GM12878 (cell line): ENCODE measurements around the gene RCL1. TPM values are rescaled to one million over a fixed set of nuclear protein-coding genes. Genes with fewer than 3 reads are reported as not detected.

Experiments used
- ATAC-seq: fragments of 200-7000 bp; cut with Tn5 transposase; 3 replicates; pipeline ENCODE4 v1.9.1; 2020; ENCODE audit warnings: mild to moderate bottlenecking, moderate library complexity
- BruUV-seq: library from RNA; stranded (reverse); fragments of 400-500 nt; replicated peaks from 2 replicates; lab custom pipeline; 2021; lab: Mats Ljungman, UMichigan
- CTCF ChIA-PET: fragments of 300-600 bp; sonication (Branson Sonifier 250); formaldehyde crosslinking; extraction: SDS; loops from one replicate; lab custom pipeline; 2021; ENCODE audit warnings: inconsistent platforms; lab: Yijun Ruan, JAX
- POLR2A ChIA-PET: fragments of 350-600 bp; formaldehyde crosslinking; extraction: SDS; loops from one replicate; lab custom pipeline; 2021; ENCODE audit warnings: inconsistent platforms; lab: Charles Lee
- RAD21 ChIA-PET: fragments of 300-600 bp; sonication (Branson Sonifier 250); formaldehyde crosslinking; loops from one replicate; lab custom pipeline; 2023; ENCODE audit warnings: antibody characterized with exemption; ENCODE audit not compliant: unreplicated experiment; lab: Charles Lee
- SMC1A ChIA-PET: fragments of 300-600 bp; sonication (Branson Sonifier 250); formaldehyde crosslinking; loops from one replicate; lab custom pipeline; 2023; ENCODE audit not compliant: unreplicated experiment, uncharacterized antibody; lab: Charles Lee
- DNase-seq: peaks from one replicate; pipeline ENCODE4 v3.0.0-alpha.2; 2011; ENCODE audit warnings: low read depth, low spot score
- FAIRE-seq: peaks from 3 replicates; lab custom pipeline; 2011; peaks lifted over from hg19 to GRCh38; lab: Jason Lieb, UNC
- H2AFZ ChIP-seq: 2 replicates; pipeline ENCODE4 v1.6.0; 2011; ENCODE audit warnings: low read depth, low read length, control low read depth; ENCODE audit not compliant: control insufficient read depth
- H3K27ac ChIP-seq: 2 replicates; pipeline ENCODE4 v1.5.1; 2011; ENCODE audit warnings: control low read depth; ENCODE audit not compliant: control insufficient read depth, insufficient read depth
- H3K27me3 ChIP-seq, 2 experiments: replicated peaks in 1 of 2; 2 replicates each; pipeline versions ENCODE4 v1.6.0 to v1.6.1; 2011; ENCODE audit warnings: low read length in 1 of 2; ENCODE audit not compliant: control insufficient read depth in 2 of 2, insufficient read depth in 2 of 2
- H3K36me3 ChIP-seq, 2 experiments: 2 replicates each; pipeline ENCODE4 v1.5.1; 2011; ENCODE audit warnings: low read length in 1 of 2; ENCODE audit not compliant: control insufficient read depth in 2 of 2, insufficient read depth in 2 of 2
- H3K4me1 ChIP-seq: 2 replicates; pipeline ENCODE4 v1.6.1; 2011; ENCODE audit warnings: mild to moderate bottlenecking, low read length, moderate library complexity, mixed read lengths; ENCODE audit not compliant: control insufficient read depth, insufficient read depth
- H3K4me2 ChIP-seq: 2 replicates; pipeline ENCODE4 v1.6.0; 2011; ENCODE audit warnings: control low read depth; ENCODE audit not compliant: control insufficient read depth, insufficient read depth
- H3K4me3 ChIP-seq: fragments of 200-600 bp; sonication (generic); 2 replicates; pipeline ENCODE4 v1.5.1; 2016
- H3K79me2 ChIP-seq: 2 replicates; pipeline ENCODE4 v1.6.0; 2011; ENCODE audit warnings: low read length; ENCODE audit not compliant: control insufficient read depth, insufficient read depth
- H3K9ac ChIP-seq: 2 replicates; pipeline ENCODE4 v1.8.0; 2011; ENCODE audit warnings: low read length, control low read depth, mixed read lengths; ENCODE audit not compliant: control insufficient read depth, insufficient read depth
- H3K9me3 ChIP-seq: replicated peaks from 3 replicates; pipeline ENCODE4 v1.5.1; 2011; ENCODE audit warnings: mild to moderate bottlenecking, low read length; ENCODE audit not compliant: control insufficient read depth, insufficient read depth
- H4K20me1 ChIP-seq: 2 replicates; pipeline ENCODE4 v1.6.0; 2011; ENCODE audit not compliant: control insufficient read depth, insufficient read depth
- BCLAF1 ChIP-seq: fragments of 450-650 bp; IDR thresholded peaks from 2 replicates; pipeline ENCODE4 v1.6.1; 2017; ENCODE audit warnings: antibody characterized with exemption, mild to moderate bottlenecking, moderate library complexity
- CBX3 ChIP-seq: fragments of 200-600 bp; sonication (generic); IDR thresholded peaks from 2 replicates; pipeline ENCODE4 v1.6.1; 2016; ENCODE audit warnings: low read depth, borderline replicate concordance
- CEBPB ChIP-seq, 2 experiments: fragments of 150-350 bp in 1 of 2; IDR thresholded peaks; 2 replicates each; pipeline ENCODE4 v1.6.1; 2012 to 2014; ENCODE audit warnings: low read depth in 2 of 2, low read length in 2 of 2, borderline replicate concordance in 1 of 2, inconsistent platforms in 1 of 2
- CHD1 ChIP-seq: IDR thresholded peaks from 2 replicates; pipeline ENCODE4 v1.6.1; 2012; ENCODE audit warnings: low read depth, low read length, improper control_type of control experiment
- ESRRA ChIP-seq: IDR thresholded peaks from 2 replicates; pipeline ENCODE4 v1.6.1; 2012; ENCODE audit warnings: mild to moderate bottlenecking, low read length, improper control_type of control experiment
- HDAC6 ChIP-seq: fragments of 200-600 bp; sonication (generic); IDR thresholded peaks from one replicate; pipeline ENCODE4 v1.8.0; 2017; ENCODE audit warnings: antibody characterized with exemption; ENCODE audit not compliant: unreplicated experiment
- IKZF2 ChIP-seq, 2 experiments: fragments of 450-650 bp; IDR thresholded peaks; 2 replicates each; pipeline ENCODE4 v1.6.1; 2017; ENCODE audit warnings: mild to moderate bottlenecking in 2 of 2, moderate library complexity in 2 of 2
- MYB ChIP-seq: fragments of 150-350 bp; IDR thresholded peaks from 2 replicates; pipeline ENCODE4 v1.6.1; 2014; ENCODE audit warnings: mild to moderate bottlenecking, low read depth, low read length, borderline replicate concordance
- NFYB ChIP-seq: IDR thresholded peaks from 2 replicates; pipeline ENCODE4 v1.6.1; 2011; ENCODE audit warnings: low read depth, mild to moderate bottlenecking, low read length, improper control_type of control experiment, moderate library complexity; ENCODE audit not compliant: insufficient read depth
- STAT1 ChIP-seq: fragments of 450-650 bp; conservative IDR thresholded peaks from 2 replicates; pipeline ENCODE4 v1.6.1; 2014; ENCODE audit warnings: antibody characterized with exemption, mild to moderate bottlenecking
- TBL1XR1 ChIP-seq: IDR thresholded peaks from 2 replicates; pipeline ENCODE4 v1.6.1; 2012; ENCODE audit warnings: low read depth, low read length, improper control_type of control experiment
- WRNIP1 ChIP-seq: IDR thresholded peaks from 2 replicates; pipeline ENCODE4 v1.6.1; 2011; ENCODE audit warnings: low read depth, low read length, improper control_type of control experiment, borderline replicate concordance
- WGBS: methylation state at CpG from one replicate; pipeline ENCODE4 v1.1.6; 2016; ENCODE audit warnings: low lambda C conversion rate; ENCODE audit not compliant: insufficient replicate concordance, insufficient coverage; ENCODE audit errors: missing lambda C conversion rate; 5-methylcytosine and 5-hydroxymethylcytosine counted together
- in situ Hi-C: fragments of 300-500 bp; cut with MboI; formaldehyde crosslinking; loops from 9 replicates; pipeline ENCODE4 v1.14.3; 2018; ENCODE audit warnings: mixed read lengths
- intact Hi-C: fragments of 100-400 bp; cut with micrococcal nuclease; formaldehyde crosslinking; loops from one replicate; pipeline ENCODE4 v1.14.2; 2022; ENCODE audit not compliant: unreplicated experiment
- polyA plus RNA-seq, 11 experiments: library from polyadenylated mRNA; depleted of rRNA in 4 of 11; unstranded in 6 of 11; stranded (reverse) in 5 of 11; fragments of >200 nt; fragmentation: Nextera tagmentation in 4 of 11; fragmentation: Illumina TruSeq in 1 of 11; extraction: Ambion mirVana in 4 of 11; extraction: Trizol in 1 of 11; gene quantifications; 1 replicate in 1 of 11; 2 replicates in 10 of 11; pipeline versions ENCODE4 v1.2.1 to v1.2.3, GENCODE V29; 2011 to 2016; ENCODE audit warnings: inconsistent platforms in 2 of 11, missing spikeins in 2 of 11, low read depth in 1 of 11
- total RNA-seq, 4 experiments: library from RNA; depleted of rRNA in 3 of 4; stranded (reverse); fragments of >200 nt in 3 of 4; fragmentation: Illumina TruSeq in 1 of 4; extraction: Trizol in 1 of 4; gene quantifications; 2 replicates each; pipeline versions ENCODE4 v1.2.1 to v1.2.3, GENCODE V29; 2013 to 2021
- TF ChIP-seq, protein P1 (sequence below): fragments of 450-650 bp; IDR thresholded peaks from 2 replicates; pipeline ENCODE4 v1.6.1; 2017; ENCODE audit warnings: mild to moderate bottlenecking, moderate library complexity
- TF ChIP-seq, protein P2 (sequence below): IDR thresholded peaks from 2 replicates; pipeline ENCODE4 v1.6.1; 2012; ENCODE audit warnings: low read depth, low read length, improper control_type of control experiment

RCL1 gene
- total and polyA plus RNA-seq, 10 of the 15 experiments (the other 5 are each of a cell fraction or from before 2014, with no cell fraction given), result 21.1 to 46.8 (median 30.5) TPM

GRCh38 chr9:4784403-4784802, 8.3 kb upstream of the RCL1 start (continued):
- TF ChIP-seq BCLAF1 (no peak), IKZF2 (IDR thresholded peaks at IDR 0.05) (no peak)

DNA sequence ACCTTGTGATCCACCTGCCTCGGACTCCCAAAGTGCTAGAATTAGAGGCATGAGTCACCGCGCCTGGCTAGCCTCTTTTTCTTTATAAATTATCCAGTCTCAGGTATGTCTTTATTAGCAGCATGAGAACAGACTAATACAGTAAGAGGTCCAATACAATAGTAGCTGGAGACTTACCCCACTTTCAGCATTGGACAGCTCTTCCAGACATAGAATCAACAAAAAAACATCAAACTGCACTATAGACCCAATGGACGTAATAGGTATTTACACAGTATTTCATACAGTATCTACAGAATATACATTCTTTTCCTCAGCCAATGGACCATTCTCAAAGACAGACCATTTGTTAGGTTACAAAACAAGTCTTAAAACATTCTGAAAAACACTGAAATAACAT, 6.1 kb upstream of the RCL1 start:
- SMC1A ChIA-PET, result interaction anchor here (0.9 kb wide), 1 partner anchor 12 kb away, joined by 5 read pairs; no protein-coding TSS in a partner anchor
- in situ Hi-C loops, result no loop called here
- FAIRE-seq, result no peak
- TF ChIP-seq WRNIP1, result no peak
- TF ChIP-seq HDAC6, result no peak
- TF ChIP-seq, protein P1, sequence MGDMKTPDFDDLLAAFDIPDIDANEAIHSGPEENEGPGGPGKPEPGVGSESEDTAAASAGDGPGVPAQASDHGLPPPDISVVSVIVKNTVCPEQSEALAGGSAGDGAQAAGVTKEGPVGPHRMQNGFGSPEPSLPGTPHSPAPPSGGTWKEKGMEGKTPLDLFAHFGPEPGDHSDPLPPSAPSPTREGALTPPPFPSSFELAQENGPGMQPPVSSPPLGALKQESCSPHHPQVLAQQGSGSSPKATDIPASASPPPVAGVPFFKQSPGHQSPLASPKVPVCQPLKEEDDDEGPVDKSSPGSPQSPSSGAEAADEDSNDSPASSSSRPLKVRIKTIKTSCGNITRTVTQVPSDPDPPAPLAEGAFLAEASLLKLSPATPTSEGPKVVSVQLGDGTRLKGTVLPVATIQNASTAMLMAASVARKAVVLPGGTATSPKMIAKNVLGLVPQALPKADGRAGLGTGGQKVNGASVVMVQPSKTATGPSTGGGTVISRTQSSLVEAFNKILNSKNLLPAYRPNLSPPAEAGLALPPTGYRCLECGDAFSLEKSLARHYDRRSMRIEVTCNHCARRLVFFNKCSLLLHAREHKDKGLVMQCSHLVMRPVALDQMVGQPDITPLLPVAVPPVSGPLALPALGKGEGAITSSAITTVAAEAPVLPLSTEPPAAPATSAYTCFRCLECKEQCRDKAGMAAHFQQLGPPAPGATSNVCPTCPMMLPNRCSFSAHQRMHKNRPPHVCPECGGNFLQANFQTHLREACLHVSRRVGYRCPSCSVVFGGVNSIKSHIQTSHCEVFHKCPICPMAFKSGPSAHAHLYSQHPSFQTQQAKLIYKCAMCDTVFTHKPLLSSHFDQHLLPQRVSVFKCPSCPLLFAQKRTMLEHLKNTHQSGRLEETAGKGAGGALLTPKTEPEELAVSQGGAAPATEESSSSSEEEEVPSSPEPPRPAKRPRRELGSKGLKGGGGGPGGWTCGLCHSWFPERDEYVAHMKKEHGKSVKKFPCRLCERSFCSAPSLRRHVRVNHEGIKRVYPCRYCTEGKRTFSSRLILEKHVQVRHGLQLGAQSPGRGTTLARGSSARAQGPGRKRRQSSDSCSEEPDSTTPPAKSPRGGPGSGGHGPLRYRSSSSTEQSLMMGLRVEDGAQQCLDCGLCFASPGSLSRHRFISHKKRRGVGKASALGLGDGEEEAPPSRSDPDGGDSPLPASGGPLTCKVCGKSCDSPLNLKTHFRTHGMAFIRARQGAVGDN, result no peak
- no peak for TF ChIP-seq CHD1
- no peak for TF ChIP-seq MYB
- TF ChIP-seq CEBPB (IDR thresholded peaks at IDR 0.05; ENCODE audit: borderline replicate concordance in 1 of 2, low read depth in 2 of 2, low read length in 2 of 2), result no peak
- no peak for TF ChIP-seq STAT1
- no peak for TF ChIP-seq TBL1XR1
- TF ChIP-seq, protein P2, sequence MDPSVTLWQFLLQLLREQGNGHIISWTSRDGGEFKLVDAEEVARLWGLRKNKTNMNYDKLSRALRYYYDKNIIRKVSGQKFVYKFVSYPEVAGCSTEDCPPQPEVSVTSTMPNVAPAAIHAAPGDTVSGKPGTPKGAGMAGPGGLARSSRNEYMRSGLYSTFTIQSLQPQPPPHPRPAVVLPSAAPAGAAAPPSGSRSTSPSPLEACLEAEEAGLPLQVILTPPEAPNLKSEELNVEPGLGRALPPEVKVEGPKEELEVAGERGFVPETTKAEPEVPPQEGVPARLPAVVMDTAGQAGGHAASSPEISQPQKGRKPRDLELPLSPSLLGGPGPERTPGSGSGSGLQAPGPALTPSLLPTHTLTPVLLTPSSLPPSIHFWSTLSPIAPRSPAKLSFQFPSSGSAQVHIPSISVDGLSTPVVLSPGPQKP, result no peak
- no peak for TF ChIP-seq NFYB
- no peak for TF ChIP-seq ESRRA
- TF ChIP-seq CBX3, result no peak

More for the DNA sequence above, 6.1 kb upstream of the RCL1 start:
- Histone ChIP-seq H3K27me3 (no peaks in the 10 kb centered on the region), H3K79me2 (no peaks in the 10 kb centered on the region), H3K27ac (no peak overlapping the region), H3K9me3 (no peaks in the 10 kb centered on the region), H3K36me3 (no peaks in the 10 kb centered on the region), H3K4me1 (no peaks in the 10 kb centered on the region), H2AFZ (no peak overlapping the region), H3K9ac (no peak overlapping the region), H3K4me2 (no peak overlapping the region), H3K4me3 (no peak overlapping the region), H4K20me1 (no peaks in the 10 kb centered on the region)
- BruUV-seq, result no TSS peak
- ChIA-PET POLR2A (no interaction called here), CTCF (no interaction called here), RAD21 (no interaction called here)
- DNase-seq (no peak), ATAC-seq (no peak)
- WGBS, result 98% methylated on average over 4 of the region's 4 CpGs
- intact Hi-C loops, result no loop called here
